CD4-positive, alpha-beta T cell treated with Interleukin-6 at 100 ng/mL for 8 hours (primary cell): ENCODE data around the gene KIAA1958.
"Not testable (repeated sequence)": the region's sequence is repeated elsewhere in the genome, so short reads cannot be mapped to it uniquely, and the experiment has no call there.

Experiments
- DNase-seq: peaks from one replicate; pipeline ENCODE4 v3.0.0-alpha.2; 2020; ENCODE audit warnings: mixed read lengths, low spot score

Gene KIAA1958

DNA sequence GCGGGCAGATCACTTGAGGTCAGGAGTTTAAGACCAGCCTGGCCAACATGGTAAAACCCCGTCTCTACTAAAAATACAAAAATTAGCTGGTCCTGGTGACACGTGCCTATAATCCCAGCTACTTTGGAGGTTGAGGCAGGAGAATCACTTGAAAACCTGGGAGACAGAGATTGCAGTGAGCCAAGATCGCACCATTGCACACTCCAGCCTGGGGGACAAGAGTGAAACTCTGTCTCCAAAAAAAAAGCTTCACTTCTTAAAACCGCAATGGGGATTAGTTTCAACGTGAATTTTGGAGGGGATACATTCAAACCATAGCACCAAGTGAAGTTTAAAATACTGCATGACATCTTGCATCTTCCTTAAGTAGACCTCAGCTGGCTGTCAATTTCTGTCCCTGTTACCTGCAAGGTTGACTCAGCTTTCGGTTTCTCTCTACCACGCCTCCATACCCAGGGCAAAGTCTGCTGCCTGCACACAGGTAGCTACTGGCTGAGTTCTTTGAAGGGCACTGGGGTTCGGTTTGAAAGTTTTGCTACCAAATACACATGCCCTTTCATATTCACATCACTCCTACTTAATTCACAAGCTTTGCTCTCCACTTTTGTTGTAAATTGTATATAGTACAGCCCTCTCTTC is 69.3 kb downstream of the KIAA1958 start:
- no peak for DNase-seq

DNA sequence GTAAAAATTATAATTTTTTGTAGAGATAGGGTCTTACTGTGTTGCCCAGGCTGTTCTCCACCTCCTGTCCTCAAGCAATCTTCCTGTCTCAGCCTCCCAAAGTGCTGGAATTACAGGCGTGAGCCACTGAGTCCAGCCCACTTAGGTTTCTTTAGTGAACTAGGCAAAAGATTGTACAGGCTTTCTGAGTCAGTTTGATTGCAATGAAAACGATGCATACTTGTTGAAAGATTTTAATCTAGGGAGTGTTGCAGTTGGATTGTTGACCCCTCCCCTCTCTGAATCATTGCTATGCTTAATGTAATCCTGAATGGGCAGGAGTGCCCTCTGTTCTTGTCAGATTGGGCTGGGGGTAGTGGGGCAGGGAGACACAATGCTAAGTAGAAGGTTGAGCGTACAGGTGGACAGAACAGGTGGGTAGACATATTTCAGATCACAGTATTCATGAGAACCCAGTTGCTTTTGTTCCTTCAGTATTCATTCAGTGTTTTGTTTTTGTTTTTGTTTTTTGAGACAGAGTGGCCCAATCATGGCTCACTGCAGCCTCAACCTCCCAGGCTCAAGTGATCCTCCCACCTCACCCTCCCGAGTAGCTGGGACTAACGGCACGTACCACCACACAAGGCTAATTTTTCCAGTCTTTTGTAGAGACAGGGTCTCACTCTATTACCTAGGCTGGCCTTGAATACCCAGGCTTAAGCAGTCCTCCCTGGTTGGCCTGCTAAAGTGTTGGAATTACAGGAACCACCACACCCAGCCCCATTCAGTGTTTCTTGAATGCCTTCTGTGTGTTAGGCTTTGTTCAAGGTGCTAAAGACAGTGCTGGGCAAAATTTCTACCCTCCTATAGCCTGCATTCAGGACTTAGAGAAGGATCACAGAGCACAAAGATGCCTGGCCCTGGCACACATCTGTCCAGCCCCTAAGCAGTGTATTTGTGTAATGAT is 70.1 kb downstream of the KIAA1958 start:
- DNase-seq = no peak

DNA sequence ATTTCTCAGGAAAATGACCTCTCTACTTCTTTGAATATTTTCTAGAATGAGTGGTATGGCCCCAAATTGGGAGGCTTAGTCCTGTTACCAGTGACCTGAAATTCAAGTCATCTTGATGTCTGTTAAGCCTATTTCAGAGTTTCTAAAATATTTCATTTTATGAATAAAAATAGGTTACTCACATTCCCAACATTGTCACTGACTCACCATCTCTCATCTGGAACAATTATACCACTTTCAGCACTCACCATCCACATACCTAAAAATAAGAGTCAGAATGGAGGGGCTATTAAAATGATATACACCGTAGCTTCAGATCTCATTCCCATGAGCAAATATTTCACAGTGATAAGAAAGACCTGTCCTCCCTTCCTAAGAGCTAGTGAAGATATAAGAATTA is 71.8 kb downstream of the KIAA1958 start:
- DNase-seq = no peak

DNA sequence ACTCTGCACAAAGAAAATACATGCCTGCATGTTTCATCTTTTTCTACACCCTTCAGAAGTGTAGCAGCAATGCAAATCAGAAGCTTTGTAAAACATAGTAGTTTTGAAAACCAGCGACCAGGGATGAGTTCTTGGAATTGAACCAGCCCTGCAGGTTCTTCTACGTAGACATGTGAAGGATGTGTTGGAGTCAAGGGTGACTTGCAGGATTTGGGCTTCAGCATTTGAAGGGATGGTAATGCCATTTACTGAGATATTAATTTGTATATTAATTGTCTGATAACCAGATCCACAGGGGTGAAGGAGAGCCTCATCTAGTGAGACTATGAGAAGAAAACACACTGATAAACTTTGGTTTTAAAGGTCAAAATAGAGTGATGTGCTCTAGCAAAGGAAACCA is 72.4 kb downstream of the KIAA1958 start:
- no peak for DNase-seq

DNA sequence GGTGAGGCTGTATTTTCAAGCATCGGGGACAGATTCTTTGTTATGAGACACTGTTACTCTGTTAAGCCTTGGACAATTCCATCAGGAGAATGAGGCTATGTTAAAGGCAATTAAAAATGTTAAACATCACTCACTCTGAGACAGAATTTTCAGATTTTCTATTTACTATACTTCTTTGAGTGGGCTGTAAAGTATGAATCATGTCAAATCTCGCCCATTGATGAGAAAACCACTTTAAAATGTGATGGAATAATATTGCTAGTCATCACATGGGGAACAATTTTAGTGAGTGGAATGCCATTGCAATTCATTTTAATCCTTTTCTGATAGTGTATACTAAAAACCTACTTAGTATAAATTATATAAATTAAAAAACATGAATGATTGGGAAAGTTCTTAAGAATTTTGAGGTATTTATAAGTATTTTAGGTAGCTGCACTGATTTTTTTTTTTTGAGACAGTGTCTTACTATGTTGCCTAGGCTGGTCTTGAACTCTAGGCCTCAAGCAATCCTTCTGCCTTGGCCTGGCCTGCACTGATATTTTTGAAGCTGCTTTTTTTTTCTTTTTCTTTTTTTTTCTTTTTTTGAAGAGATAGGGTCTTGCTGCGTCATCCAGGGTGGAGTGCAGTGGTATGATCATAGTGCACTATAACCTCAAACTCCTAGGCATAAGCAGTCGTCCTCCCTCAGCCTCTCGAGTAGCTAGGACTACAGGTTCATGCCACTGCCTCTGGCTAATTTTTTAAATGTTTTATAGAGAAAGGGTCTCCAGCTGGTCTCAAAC is 73.2 kb downstream of the KIAA1958 start:
- DNase-seq = no peak

DNA sequence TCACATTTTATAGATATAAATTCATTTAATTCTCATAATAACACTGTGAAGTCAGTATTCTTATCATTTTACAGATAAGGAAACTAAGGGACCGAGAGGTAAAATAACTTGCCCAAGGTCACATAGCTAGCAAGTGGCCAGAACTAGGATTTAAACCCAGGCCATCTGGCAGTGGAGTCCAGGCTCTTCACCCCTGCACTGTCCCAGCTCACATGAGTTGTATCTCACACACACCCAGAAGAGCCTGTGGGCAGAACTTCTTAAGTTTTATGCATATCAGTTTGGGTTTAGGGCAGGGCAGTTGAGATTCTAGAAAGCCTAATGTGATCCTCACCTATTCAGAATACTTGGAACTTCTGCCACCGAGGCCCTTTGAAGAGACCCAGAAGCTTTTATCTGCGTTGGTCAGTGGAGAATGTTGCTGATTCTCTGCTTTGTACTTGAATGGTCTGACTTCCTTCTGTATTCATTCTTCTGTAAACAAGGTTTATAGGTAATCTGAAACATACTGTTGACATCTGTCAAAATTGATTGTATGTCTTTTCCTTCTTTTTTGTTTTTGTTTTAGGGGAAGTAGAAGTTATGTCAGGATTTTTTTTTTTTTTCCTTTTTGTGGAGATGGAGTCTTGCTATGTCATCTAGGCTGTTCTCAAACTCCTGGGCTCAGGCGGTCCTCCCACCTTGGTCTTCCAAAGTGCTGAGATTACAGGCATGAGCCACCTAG is 75.8 kb downstream of the KIAA1958 start:
- no peak for DNase-seq

DNA sequence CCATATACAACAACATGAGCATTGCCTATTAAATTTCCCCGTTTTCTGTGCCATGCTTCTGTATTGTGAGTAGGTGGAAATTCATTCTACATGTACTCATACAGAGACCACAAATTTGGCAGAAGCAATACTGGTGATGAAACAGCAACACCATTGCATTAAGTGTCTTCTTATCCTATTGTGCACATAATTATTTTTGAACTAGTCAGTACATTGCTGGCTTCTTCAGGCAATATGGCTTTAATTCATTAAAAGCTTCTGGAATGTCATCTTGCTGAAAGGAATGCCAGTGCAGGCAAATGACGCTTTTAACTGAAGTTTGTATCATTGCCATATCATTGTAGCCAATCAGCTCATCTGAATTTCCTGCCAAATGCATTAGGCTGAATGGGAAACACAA is 82.6 kb downstream of the KIAA1958 start:
- no peak for DNase-seq

DNA sequence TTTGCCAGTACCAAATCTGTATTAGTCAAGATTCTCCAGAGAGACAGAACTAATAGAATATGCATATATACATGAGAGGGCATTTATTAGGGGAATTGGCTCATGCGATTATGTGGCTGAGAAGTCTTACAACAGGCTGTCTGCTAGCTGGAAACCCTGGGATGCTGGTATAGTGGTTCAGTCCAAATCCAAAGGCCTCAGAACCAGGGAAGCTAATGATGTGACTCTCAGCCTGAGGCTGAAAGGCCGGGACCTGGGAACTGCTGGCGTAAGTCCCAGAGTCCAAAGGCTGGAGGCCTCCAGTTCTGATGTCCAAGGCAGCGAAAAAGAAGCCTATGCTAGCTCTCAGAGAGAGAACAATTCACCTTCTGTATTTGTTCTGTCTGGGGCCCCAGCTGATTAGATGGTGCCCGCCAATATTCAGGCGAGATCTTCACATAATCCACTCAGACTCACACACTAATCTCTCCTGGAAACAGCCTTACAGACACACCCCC is 84.1 kb downstream of the KIAA1958 start:
- DNase-seq = no peak

DNA sequence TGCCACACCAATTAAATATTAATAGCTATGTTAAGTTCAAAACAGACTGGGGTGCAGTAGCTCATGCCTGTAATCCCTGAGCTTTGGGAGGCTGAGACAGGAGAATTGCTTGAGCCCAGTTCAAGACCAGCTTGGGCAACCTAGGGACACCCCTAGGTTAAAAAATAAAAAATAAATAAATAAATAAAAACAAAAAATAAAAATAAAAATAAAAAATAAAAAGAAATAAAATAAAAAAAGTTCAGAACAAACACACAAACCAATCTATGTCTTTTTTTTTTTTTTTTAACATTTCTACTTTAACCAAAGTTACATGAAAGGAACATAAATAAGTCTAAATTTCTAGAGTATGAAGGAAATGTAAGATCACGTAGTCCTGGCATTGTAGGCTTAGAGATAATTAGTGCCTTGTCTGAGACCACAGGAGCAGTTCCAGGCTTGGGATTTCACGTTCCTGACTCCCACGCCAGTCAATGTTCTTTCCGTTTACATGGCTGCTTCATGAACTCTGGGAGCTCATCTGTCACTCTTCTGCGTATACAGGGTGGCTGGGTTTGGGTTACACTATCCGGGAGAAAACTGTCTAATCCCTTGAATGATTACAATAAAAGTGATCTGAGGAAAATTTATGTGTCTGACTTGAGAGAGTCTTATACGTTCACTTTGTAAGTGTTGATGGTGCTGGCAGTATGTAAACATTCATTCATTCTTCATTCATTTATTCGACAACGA is 85.2 kb downstream of the KIAA1958 start:
- no peak for DNase-seq

DNA sequence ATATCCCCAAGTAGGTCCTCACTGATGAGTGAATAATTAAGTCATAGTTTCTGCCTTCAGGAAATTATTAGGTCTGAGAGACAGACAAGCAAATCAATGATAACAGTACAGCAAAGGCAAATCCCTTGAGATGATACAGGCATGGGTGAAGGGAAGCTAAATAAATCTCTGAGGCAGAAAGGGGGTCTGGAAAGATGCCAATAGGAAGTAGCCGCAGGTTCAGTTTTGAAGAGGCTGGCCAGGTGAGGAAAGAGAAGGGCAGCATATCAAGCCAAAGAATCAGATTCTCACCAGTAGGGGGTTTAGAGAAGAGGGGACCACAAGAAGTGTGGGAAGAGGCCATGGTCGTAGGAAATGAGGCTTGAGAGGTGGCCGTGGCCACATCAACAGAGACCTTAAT is 85.8 kb downstream of the KIAA1958 start:
- DNase-seq = no peak

DNA sequence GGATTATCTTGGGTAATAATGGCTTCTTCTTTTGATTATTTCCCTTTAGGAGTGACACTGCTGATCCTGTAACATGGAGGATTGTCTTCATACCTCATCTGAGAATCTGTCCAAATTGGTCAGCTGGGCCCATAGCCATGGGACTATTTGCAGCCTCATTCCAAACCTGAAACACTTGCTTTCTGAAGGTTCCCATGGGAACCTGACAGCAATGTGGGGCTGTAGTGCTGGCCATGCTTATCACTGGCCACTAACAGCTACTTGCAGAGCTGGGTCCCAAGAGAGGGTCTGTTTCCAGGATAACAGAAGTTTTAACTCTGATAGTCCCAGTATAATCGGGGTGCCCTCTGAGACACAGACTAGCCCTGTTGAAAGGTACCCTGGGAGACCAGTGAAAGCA is 87.4 kb downstream of the KIAA1958 start:
- DNase-seq = no peak

DNA sequence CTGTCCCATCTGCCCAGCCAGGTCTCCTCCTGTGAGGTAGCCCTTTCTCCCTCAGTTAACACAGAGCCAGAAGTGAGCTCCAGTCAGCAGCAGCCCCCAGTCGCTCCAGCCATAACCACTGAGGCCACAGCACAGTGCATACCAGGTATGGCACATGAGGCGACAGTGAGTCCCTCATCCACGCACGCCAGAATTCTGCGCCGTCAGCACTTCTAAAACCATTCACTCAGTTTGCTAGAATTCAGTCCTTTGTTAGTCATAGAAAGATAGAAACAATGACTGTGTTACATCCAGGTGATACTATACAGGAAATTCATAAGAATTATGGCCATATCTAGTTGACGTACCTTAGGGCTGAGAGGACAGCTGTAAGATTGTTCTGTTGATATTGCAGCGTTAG is 88.5 kb downstream of the KIAA1958 start:
- DNase-seq = no peak

DNA sequence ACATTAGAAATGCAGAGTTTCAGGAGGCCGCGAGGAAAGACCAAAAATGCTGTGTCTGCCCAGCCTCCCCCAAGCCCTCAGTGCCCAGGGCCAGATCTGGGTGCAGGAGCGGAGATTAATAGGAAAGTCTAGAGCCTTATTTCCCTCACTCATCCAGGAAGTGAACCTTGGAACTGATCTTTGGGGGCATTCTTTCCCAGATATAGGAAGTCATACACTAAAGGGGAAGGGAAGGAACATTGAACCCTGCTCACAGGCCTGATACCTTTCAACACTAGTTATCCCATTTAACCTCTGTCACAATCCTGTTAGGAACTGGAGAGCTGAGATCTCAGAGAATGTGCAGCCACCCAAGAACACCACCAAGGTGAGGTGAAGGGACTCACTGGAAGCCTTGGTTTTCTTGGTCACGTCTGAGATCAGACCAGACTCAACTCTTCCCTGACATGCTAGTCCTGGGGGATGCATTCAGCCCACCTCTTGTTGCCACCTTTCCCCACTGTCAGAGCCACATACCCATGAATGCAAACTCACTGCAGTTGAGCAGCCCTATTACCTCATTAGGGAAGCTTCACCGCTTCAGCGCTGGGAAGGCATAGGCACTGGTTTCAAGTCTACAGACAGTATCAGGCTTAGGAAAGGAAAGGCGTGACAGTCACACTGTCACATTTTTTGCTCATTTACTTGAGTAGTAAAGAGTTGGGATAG is 95.0 kb downstream of the KIAA1958 start:
- DNase-seq = no peak

DNA sequence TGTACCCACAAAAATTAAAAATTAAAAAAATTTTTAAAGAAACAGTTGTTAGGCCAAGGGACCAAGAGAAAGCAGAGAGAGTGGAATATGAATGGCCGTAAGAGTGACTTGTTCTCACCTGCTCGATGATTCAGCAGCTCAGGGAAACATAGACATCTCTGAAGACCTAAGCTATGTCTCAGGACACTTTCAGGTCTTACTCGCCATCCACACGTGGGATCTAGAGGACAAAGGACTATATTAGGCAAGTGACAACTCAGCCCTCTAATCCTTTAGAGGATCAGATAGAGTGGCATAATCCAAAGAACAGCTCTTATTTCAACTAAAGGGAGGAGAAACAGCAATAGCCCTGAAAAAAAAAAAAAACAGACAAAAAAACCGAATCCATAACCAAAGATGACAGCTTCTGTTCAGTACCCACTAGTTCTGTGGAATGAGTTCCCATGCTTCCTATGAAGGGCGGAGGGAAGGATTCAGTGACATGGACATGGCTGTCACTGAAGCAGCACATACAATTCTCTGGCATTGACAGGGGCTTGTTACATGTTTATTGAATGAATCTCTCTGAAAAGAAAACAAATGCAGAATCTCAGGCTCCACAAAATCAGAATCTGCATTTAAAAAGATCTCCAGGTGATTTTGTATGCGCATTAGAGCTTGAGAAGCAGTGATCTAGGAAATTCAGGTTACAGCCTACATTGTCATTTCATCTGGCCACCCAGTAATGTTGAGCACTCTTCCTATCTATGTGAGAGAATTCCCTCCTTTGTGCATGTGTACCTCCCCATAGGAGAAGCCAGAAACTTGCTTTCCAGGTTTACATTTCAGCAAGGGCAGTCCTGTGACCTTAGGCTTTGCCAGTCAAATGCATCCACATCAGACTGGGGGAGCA is 96.0 kb downstream of the KIAA1958 start:
- DNase-seq = no peak

DNA sequence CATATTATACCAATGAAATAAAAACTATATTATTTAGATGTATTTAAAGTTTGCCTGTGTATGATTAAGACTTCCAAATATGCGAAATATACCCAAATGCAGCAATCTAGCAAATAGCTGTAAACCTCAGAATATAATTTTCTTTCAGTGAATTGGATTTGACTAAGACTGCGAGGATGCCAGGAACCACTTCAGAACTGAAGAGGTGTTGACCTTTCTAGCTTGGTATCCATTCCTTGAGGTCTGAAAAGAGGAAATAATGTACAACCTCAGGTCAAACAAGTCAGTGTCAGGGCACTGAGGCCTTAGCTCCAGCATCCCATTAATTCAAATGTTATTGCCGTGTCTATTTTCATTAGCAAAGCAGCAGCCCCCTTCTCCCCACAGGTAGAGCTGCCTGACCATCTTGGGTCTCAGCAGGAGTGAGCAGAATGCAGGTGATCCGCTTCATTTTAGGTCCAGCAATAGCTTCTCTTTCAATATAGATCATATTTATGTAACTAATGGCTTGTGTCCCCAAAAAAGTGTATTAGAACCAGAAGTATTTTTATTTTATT is 100.0 kb downstream of the KIAA1958 start:
- no peak for DNase-seq

DNA sequence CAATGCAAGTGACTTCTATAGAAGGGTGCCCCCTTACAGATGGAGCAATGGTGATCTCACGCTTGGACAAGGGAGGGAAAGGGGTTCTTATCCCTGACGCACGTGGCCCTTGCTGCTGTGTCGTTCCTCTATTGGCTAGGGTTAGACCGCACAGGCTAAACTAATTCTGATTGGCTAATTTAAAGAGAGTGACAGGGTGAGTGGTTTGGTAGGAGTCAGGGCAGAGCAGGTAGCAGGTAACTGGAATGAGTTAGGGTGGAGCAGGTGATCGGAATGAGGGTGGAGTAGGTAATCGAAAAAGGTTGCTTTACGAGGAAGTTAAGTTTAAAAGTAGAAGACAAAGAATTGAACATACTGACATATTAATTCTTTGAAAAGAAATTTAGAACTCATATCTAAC is 105.2 kb downstream of the KIAA1958 start:
- DNase-seq = not testable (repeated sequence)

DNA sequence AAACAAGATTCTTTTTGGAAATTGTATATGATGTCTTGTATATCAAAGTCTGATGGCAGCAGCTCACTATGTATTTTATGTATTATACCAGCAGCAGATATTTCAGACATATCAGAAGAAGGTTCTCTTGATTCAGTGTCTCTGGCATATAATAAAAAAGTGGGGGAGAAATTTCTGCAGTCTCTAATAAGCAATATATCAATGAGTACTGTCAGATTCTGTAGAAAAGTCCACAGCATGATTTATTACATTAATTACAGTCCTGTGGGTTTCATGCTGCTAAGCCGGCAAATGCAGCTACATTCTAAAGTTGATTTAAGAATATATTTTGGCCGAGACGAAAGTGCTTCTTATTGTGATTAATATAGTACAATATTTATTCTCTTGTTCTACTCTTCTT is 113.1 kb downstream of the KIAA1958 start:
- DNase-seq = no peak

DNA sequence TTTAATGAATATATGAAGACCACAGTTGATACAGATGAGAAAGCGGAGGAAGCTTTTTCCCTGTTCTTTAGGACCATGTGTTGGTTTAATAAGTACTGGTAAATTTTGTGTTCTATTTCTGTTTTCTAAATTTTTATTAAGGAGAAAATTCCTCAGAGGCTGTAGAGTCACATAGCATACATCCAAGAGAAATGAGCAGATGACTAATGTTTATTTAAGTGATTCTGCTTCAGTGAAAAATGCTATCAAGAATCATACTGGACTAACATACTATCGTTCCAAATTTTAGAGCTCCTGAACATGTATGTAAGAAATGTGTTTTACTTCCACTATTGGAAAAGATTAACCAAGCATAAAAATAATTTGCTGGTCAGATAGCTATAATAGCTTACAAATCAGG is 115.0 kb downstream of the KIAA1958 start:
- no peak for DNase-seq

DNA sequence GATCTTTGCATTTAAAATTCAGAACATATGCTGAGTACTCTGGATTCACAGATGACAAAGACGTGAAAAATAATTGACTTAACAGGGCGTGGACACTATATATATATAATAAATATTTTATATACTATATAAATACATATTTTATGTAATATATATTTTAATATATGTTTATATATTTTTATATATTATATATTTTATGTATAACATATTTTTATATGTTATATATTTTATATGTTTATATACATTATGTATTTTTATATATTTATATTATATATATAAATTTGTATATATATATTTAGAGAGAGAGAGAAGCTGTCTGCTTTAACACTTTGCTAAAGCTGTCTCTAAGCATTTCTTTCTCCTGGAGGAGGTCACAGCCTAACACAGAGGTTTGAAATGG is 118.2 kb downstream of the KIAA1958 start:
- DNase-seq = no peak
